ENCODE results near the gene DEFB131B. TPM values are rescaled to one million over a fixed set of nuclear protein-coding genes. Genes with fewer than 3 reads are reported as not detected.
"Not testable (repeated sequence)": the region's sequence is repeated elsewhere in the genome, so short reads cannot be mapped to it uniquely, and the experiment has no call there.

Gene DEFB131B
- total RNA-seq, 2 experiments from 2014 or later = not detected

- H3K9me3 ChIP-seq (ENCODE audit: low read length); H3K4me3 ChIP-seq (ENCODE audit: low read depth, low read length, poor library complexity, severe bottlenecking); intact Hi-C loops (cut with micrococcal nuclease; ENCODE audit: unreplicated experiment); H3K4me1 ChIP-seq (ENCODE audit: insufficient read depth, low read length, poor library complexity, severe bottlenecking); H3K36me3 ChIP-seq (ENCODE audit: insufficient read depth, low read length); H3K27ac ChIP-seq (ENCODE audit: low read depth, low read length, poor library complexity, severe bottlenecking); H2AFZ ChIP-seq (ENCODE audit: low read length); H3K9me2 ChIP-seq (ENCODE audit: insufficient read depth, low read length); POLR2A ChIA-PET; H4K20me1 ChIP-seq (ENCODE audit: insufficient read depth, low read length); H3K4me2 ChIP-seq (ENCODE audit: low read length); BruUV-seq (replicated peaks); H3K79me2 ChIP-seq (ENCODE audit: insufficient read depth, low read depth, low read length); CTCF ChIA-PET (ENCODE audit: unreplicated experiment): not testable (repeated sequence)
- peak; percentile 67 for DNase-seq (ENCODE audit: low spot score)
- TF ChIP-seq CTCF (conservative IDR thresholded peaks at IDR 0.05; ENCODE audit: low read length) = peak; percentile 76
Measured at GRCh38 chr11:71863978-71864627, 14.2 kb upstream of the DEFB131B start.

GRCh38 chr11:71867209-71867608, 11.0 kb upstream of the DEFB131B start:
- H3K9me2 ChIP-seq (ENCODE audit: insufficient read depth, low read length); H4K20me1 ChIP-seq (ENCODE audit: insufficient read depth, low read length); H3K4me3 ChIP-seq (ENCODE audit: low read depth, low read length, poor library complexity, severe bottlenecking); H3K27ac ChIP-seq (ENCODE audit: low read depth, low read length, poor library complexity, severe bottlenecking); H3K4me2 ChIP-seq (ENCODE audit: low read length); intact Hi-C loops (cut with micrococcal nuclease; ENCODE audit: unreplicated experiment); H3K79me2 ChIP-seq (ENCODE audit: insufficient read depth, low read depth, low read length); H3K9me3 ChIP-seq (ENCODE audit: low read length); POLR2A ChIA-PET; H2AFZ ChIP-seq (ENCODE audit: low read length); H3K36me3 ChIP-seq (ENCODE audit: insufficient read depth, low read length); BruUV-seq (replicated peaks); DNase-seq (ENCODE audit: low spot score); CTCF ChIA-PET (ENCODE audit: unreplicated experiment): not testable (repeated sequence)
- 0 out of 2 replicates have a peak, but pooled peaks have one; percentile 25 for TF ChIP-seq CTCF (conservative IDR thresholded peaks at IDR 0.05; ENCODE audit: low read length)
- peaks cover 15% of the 10 kb centered on the region for H3K4me1 ChIP-seq (ENCODE audit: insufficient read depth, low read length, poor library complexity, severe bottlenecking)

- not testable (repeated sequence) for H3K9me3 ChIP-seq (ENCODE audit: low read length)
Measured at GRCh38 chr11:71869931-71870330, 8.3 kb upstream of the DEFB131B start.

GRCh38 chr11:71870661-71871060, 7.6 kb upstream of the DEFB131B start:
- peak; percentile 50 for DNase-seq (ENCODE audit: low spot score)
- H3K36me3 ChIP-seq (ENCODE audit: insufficient read depth, low read length); H3K27ac ChIP-seq (ENCODE audit: low read depth, low read length, poor library complexity, severe bottlenecking); POLR2A ChIA-PET; intact Hi-C loops (cut with micrococcal nuclease; ENCODE audit: unreplicated experiment); H4K20me1 ChIP-seq (ENCODE audit: insufficient read depth, low read length); H2AFZ ChIP-seq (ENCODE audit: low read length); BruUV-seq (replicated peaks); H3K9me2 ChIP-seq (ENCODE audit: insufficient read depth, low read length); H3K9me3 ChIP-seq (ENCODE audit: low read length); H3K79me2 ChIP-seq (ENCODE audit: insufficient read depth, low read depth, low read length); CTCF ChIA-PET (ENCODE audit: unreplicated experiment): not testable (repeated sequence)
- H3K4me3 ChIP-seq (ENCODE audit: low read depth, low read length, poor library complexity, severe bottlenecking) = peak overlapping the region; percentile 11
- H3K4me2 ChIP-seq (ENCODE audit: low read length) = peak overlapping the region; percentile 74
- peaks cover 15% of the 10 kb centered on the region for H3K4me1 ChIP-seq (ENCODE audit: insufficient read depth, low read length, poor library complexity, severe bottlenecking)

More at GRCh38 chr11:71869931-71870330, 8.3 kb upstream of the DEFB131B start:
- H3K27ac ChIP-seq (ENCODE audit: low read depth, low read length, poor library complexity, severe bottlenecking); H4K20me1 ChIP-seq (ENCODE audit: insufficient read depth, low read length); H3K4me3 ChIP-seq (ENCODE audit: low read depth, low read length, poor library complexity, severe bottlenecking); H3K36me3 ChIP-seq (ENCODE audit: insufficient read depth, low read length); H2AFZ ChIP-seq (ENCODE audit: low read length); H3K79me2 ChIP-seq (ENCODE audit: insufficient read depth, low read depth, low read length); CTCF ChIA-PET (ENCODE audit: unreplicated experiment); intact Hi-C loops (cut with micrococcal nuclease; ENCODE audit: unreplicated experiment); POLR2A ChIA-PET; DNase-seq (ENCODE audit: low spot score); BruUV-seq (replicated peaks); H3K9me2 ChIP-seq (ENCODE audit: insufficient read depth, low read length): not testable (repeated sequence)
- Histone ChIP-seq H3K4me1 (ENCODE audit: insufficient read depth, low read length, poor library complexity, severe bottlenecking) (peaks cover 15% of the 10 kb centered on the region), H3K4me2 (ENCODE audit: low read length) (peak overlapping the region; percentile 74; the same call in 1 of the 2 replicates)

GRCh38 chr11:71876262-71876661, 2.0 kb upstream of the DEFB131B start:
- H3K36me3 ChIP-seq (ENCODE audit: insufficient read depth, low read length); H4K20me1 ChIP-seq (ENCODE audit: insufficient read depth, low read length); H3K4me1 ChIP-seq (ENCODE audit: insufficient read depth, low read length, poor library complexity, severe bottlenecking); H3K27ac ChIP-seq (ENCODE audit: low read depth, low read length, poor library complexity, severe bottlenecking); H3K4me2 ChIP-seq (ENCODE audit: low read length); H2AFZ ChIP-seq (ENCODE audit: low read length); H3K4me3 ChIP-seq (ENCODE audit: low read depth, low read length, poor library complexity, severe bottlenecking); DNase-seq (ENCODE audit: low spot score); POLR2A ChIA-PET; BruUV-seq (replicated peaks); CTCF ChIA-PET (ENCODE audit: unreplicated experiment); H3K79me2 ChIP-seq (ENCODE audit: insufficient read depth, low read depth, low read length); intact Hi-C loops (cut with micrococcal nuclease; ENCODE audit: unreplicated experiment); H3K9me2 ChIP-seq (ENCODE audit: insufficient read depth, low read length); H3K9me3 ChIP-seq (ENCODE audit: low read length): not testable (repeated sequence)
